ENCODE data around the gene ZBTB3.
"Not testable (repeated sequence)": the region's sequence is repeated elsewhere in the genome, so short reads cannot be mapped to it uniquely, and the experiment has no call there.

The ZBTB3 gene

GRCh38 chr11:62753736-62754603 is at the start of gene ZBTB3:
TSS of gene ZBTB3 (minus strand) at chr11:62754160. CDS start at chr11:62753664, 496 bp downstream.
- peak; percentile 96 to 97 for DNase-seq

- DNase-seq = no peak
These were observed 47.1 kb upstream of the ZBTB3 start for GRCh38 chr11:62801071-62801470.

DNA sequence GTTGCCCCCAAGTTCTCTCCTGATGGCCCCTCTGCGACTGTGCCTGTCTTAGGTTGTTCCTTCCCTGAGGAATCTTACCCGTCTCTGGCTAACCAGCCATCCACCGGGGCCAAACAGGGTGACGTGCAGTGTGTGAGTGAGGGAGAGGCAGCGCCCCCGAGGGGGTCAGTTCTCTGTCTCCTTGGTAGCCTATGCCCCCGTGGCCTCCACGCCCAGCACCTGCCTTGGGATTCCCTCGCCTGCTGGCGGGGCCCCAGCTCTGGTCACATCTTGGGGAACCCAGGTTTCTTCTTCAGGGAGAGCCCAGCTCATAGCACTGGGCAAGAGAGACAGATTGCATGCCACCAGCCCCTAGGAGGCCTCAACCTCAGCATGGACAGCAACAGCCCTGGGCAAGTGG is 45.5 kb upstream of the ZBTB3 start:
- DNase-seq = no peak

GRCh38 chr11:62796281-62796680 is 42.3 kb upstream of the ZBTB3 start:
- DNase-seq = no peak

DNA sequence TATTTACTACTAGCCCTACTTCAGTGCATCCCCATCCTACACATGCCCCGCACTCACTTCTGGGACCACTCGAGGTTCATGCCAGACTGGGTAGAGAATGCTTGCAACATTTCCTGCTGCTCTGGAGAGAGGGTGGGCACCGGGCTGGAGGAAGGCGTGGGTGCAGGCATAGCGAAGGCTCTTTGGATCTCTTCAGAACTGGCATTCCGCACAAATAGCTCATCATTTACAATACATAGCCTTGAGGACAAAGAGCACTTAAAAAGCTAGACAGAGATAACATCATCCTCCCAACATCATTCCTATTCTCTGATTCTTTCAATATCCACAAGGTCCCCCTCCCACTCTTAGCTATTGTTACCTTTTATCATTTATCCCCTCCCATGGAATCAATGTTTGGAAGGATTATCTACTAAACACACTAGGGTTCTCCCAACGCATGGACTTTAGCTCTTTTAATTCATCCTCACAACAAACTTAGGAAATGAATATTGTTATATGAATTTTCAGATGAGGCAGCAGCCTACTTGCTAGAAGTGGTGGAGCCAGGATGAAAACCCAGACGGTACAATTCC is 40.3 kb upstream of the ZBTB3 start:
- DNase-seq = no peak

GRCh38 chr11:62792202-62792575 is 38.2 kb upstream of the ZBTB3 start:
- no peak for DNase-seq

DNA sequence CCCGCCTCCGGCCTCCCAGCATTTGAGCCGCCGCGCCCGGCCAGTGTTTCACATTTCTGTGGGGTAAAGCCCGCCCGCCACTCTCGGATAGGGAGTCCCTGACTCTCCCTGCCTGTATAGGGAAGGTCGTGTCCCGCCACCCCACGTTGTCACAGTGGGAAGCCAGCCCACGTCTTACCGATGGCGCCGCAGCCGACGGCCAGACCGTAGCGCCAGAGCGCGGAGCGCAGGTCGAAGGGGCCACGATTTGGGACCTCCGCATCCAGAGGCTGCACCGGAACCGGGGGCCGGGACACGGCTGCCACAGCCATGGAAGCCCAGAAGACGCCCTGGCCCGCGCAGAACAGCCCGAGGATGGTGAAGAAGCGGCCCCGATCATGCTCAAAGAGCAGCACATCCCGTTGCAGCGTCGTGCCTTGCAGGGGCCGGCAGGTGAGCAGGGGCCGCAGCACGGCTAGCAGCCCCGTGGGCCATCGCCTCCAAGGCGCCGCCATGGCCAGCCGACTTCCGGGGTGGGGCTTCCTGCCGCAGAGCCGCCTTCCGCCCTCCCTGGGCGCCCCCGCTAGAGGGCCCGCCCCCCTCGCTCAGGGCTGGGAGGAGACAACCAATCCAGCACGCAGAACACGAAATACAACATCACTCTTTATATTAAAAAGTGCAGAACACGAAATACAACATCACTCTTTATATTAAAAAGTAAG is 37.7 kb upstream of the ZBTB3 start, which contains the start of gene TMEM223:
TSS of gene TMEM223 (minus strand) at position 506 of the 701 bp plus-strand sequence. CDS start at position 494, 12 bp downstream.
- DNase-seq = peak; percentile 87 to 91

- no peak for DNase-seq
These were observed 35.6 kb upstream of the ZBTB3 start for GRCh38 chr11:62789576-62789975.

- no peak for DNase-seq
These were observed 35.0 kb upstream of the ZBTB3 start for GRCh38 chr11:62788991-62789390.

GRCh38 chr11:62787005-62787759 is 33.2 kb upstream of the ZBTB3 start, which contains the start of gene TMEM179B:
TSS of gene TMEM179B (plus strand) at chr11:62787402. CDS start at chr11:62787432, 30 bp downstream.
- DNase-seq = peak; percentile 96 to 97

DNA sequence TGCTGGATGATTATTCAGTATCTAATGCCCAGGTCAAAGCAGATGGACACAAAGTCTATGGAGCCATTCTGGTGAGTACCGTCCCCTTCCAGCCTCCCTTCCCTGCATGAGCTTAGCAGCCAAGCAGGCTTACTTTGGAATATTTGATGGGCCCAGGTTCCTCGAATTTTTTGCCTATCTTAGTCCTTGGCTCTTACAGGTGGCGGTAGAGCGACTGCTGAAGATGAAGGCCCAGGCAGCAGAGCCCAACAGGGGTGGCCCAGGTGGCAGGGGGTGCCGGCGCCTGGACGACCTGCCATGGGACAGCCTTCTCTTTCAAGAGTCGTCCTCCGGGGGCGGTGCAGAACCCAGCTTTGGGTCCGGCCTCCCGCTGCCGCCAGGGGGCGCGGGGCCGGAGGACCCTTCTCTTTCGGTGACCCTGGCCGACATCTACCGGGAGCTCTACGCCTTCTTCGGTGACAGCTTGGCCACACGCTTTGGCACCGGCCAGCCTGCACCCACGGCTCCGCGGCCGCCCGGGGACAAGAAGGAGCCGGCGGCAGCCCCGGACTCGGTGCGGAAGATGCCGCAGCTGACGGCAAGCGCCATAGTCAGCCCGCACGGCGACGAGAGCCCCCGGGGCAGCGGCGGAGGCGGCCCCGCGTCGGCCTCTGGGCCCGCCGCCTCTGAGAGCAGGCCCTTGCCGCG is 32.5 kb upstream of the ZBTB3 start:
- peak; percentile 76 to 79 for DNase-seq

DNA sequence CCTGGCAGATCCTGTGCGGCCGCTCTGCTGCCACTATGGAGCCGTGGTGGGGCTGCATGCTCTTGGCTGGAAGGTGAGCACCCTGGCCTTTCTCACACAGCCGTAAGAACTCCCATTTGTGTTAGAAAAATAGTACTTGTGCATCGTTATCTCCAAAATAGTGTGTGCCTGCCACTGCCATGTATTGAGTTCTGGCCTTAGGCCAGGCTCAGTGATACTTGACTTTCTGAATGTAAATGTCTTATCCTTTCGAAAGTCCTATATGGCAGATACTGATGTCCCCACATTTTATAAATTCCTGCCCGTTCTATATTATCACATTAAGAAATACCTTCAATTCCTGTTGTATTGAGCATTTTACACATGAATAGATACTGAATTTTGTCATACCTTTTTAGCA is 28.8 kb upstream of the ZBTB3 start:
- no peak for DNase-seq

- no peak for DNase-seq
These were observed 24.5 kb upstream of the ZBTB3 start for GRCh38 chr11:62778441-62778840.

DNA sequence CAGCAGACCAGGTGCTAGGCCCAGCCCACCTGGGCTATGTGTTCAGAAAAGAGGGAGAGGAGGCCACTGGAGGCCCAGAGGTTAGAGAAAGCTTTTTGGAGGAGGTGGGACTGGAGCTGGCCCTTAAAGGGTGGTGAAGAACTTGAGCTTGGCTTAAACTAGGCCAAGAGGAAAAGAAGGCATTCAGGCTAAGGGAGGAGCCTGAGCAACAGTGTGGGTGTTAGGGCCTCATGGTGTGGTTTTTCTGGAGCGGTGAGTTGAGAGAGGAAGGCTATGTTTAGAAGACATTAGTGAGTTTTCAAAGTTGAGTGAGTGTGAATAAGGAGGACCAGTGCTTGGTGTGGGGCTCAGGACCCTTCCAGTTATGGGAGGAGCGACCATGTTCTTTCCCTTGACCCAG is 23.4 kb upstream of the ZBTB3 start:
- no peak for DNase-seq

DNA sequence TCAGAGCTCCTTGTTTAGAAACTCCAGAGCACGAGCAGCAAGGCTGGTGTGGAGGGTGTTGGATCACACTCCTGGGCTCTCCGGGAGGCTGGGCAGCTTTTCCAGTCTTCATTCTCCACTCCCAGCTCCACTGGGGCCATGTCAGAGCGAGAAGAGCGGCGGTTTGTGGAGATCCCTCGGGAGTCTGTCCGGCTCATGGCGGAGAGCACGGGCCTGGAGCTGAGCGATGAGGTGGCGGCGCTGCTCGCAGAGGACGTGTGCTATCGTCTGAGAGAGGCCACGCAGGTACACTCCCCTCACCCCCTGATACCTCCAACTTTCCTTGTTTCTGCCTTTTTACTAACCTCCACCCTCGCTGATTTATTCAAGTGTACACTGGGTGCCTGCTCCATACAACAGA is 21.7 kb upstream of the ZBTB3 start:
- no peak for DNase-seq

GRCh38 chr11:62774407-62774806 is 20.4 kb upstream of the ZBTB3 start:
- no peak for DNase-seq

- peak; percentile 90 to 91 for DNase-seq
These were observed 17.4 kb upstream of the ZBTB3 start, which contains the start of gene TAF6L for GRCh38 chr11:62771144-62772021. TSS of gene TAF6L (plus strand) at chr11:62771396. CDS start at chr11:62775784, 4,388 bp downstream.

GRCh38 chr11:62770778-62771143 is 16.8 kb upstream of the ZBTB3 start:
- DNase-seq = no peak

- not testable (repeated sequence) for DNase-seq
These were observed 6.9 kb upstream of the ZBTB3 start for GRCh38 chr11:62760867-62761227.

DNA sequence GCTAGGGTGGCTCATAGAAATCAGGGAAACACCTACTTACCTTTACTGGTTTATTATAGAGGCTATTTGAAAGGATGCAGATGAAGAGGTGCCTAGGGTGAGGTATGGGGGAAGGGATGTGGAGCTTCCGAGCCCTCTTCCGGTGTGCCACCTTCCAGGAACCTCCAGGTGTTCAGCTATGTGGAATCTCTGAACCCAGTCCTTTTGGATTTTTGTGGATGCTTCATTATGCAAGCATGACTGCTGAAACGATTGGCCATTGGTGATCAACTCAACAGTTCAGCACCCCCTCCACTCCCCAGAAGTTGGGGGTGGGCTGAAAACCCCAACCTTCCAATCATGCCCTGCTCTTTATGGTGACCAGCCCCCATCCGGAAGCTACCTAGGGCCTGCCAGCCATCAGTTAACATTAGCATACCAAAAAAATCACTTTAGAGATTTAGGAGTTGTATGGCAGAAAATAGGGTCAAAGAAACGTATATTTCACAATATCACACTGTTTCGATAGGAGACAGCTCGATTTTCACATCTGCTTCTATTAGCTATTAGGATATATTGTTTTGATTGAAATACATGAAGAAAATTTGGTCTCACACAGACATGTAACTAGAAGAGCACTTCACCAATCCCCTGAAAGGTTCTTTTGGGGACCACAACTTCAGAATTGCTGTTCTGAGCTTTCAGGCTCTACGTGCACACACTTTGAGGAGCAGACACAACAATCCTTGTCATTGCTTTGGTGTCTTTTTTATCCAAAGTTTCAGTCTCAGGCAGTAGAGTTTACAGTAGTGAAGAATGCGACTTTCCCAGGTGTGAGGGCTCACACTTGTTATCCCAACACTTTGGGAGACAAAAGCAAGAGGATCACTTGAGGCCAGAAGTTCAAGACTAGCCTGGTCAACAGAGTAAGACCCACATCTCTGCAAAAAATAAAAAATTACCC is 4.2 kb upstream of the ZBTB3 start:
- DNase-seq = no peak

Data from stimulated activated CD4-positive, alpha-beta T cell treated with anti-CD3 and anti-CD28 coated beads, Interleukin-4, amount 100 ng/mL, for 4 hours (primary cell).